ENCODE data around the gene ZFAND6. TPM values are rescaled to one million over a fixed set of nuclear protein-coding genes. Genes with fewer than 3 reads are reported as not detected.

Gene ZFAND6
- total RNA-seq, 2 donors from 2014 or later = 85.1 to 146 TPM

DNA sequence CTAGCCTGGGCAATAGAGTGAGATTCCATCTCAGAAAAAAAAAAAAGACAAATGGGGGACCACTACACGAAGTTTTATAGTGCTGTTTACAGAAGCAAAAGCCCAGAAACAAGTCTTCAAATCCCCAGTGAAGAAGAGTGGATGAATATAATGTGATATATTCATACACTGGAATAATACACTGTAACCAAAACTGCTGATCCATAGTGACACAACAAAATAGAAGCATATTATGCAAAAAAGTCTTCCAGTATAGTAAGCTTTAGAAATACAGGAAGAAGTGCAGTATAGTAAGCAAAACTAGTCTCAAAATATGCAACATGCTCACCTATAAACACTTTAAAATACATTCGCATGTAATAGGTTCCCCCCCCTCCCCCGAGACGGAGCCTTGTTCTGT is 81.4 kb downstream of the ZFAND6 start:
- TF ChIP-seq, protein P1, sequence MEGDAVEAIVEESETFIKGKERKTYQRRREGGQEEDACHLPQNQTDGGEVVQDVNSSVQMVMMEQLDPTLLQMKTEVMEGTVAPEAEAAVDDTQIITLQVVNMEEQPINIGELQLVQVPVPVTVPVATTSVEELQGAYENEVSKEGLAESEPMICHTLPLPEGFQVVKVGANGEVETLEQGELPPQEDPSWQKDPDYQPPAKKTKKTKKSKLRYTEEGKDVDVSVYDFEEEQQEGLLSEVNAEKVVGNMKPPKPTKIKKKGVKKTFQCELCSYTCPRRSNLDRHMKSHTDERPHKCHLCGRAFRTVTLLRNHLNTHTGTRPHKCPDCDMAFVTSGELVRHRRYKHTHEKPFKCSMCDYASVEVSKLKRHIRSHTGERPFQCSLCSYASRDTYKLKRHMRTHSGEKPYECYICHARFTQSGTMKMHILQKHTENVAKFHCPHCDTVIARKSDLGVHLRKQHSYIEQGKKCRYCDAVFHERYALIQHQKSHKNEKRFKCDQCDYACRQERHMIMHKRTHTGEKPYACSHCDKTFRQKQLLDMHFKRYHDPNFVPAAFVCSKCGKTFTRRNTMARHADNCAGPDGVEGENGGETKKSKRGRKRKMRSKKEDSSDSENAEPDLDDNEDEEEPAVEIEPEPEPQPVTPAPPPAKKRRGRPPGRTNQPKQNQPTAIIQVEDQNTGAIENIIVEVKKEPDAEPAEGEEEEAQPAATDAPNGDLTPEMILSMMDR (IDR thresholded peaks at IDR 0.05) = no peak
- H3K36me3 ChIP-seq = no peaks in the 10 kb centered on the region

DNA sequence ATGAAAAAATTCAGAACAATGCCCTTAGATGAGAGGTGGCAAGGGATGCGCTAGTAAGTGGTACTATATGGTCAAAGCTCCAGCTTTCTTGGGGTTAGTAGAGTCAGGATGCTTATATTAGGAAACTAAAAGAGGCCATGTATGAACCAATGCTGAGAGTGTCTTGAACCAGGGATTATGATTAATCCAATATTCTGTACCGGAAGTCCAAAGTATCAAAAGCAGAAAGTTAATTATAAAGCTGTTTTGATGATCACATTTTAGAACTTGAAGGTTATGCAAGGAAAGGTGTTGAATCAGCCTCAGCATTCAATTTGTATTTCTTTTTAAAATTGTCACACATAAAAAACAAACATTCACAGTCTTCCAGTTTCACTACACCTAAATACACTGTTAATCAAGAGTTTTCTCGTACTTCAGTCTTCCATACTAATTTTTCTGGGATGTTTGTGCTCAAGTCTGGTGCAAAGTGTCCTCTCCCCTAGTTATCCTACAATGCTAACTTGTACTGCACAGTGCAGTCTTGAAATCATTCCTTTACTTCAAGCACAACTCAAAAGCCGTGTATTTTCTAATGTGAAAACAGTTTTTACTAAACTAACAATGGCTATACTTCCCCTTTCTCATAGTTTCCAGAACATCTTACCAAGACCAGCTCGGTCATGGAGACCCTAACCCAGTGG is 82.6 kb downstream of the ZFAND6 start:
- Histone ChIP-seq H3K27ac (no peak overlapping the region), H3K4me3 (no peak overlapping the region), H3K4me1 (no peaks in the 10 kb centered on the region), H3K27me3 (no peaks in the 10 kb centered on the region), H3K9me3 (no peaks in the 10 kb centered on the region), H3K36me3 (no peaks in the 10 kb centered on the region)
- TF ChIP-seq, protein P1 (IDR thresholded peaks at IDR 0.05) = no peak
- no peak for DNase-seq (ENCODE audit: low spot score)

More for the DNA sequence above, 81.4 kb downstream of the ZFAND6 start:
- H3K4me3 ChIP-seq = no peak overlapping the region
- no peak overlapping the region for H3K27ac ChIP-seq
- H3K4me1 ChIP-seq = no peaks in the 10 kb centered on the region
- H3K9me3 ChIP-seq = no peaks in the 10 kb centered on the region
- DNase-seq (ENCODE audit: low spot score) = no peak
- no peaks in the 10 kb centered on the region for H3K27me3 ChIP-seq

DNA sequence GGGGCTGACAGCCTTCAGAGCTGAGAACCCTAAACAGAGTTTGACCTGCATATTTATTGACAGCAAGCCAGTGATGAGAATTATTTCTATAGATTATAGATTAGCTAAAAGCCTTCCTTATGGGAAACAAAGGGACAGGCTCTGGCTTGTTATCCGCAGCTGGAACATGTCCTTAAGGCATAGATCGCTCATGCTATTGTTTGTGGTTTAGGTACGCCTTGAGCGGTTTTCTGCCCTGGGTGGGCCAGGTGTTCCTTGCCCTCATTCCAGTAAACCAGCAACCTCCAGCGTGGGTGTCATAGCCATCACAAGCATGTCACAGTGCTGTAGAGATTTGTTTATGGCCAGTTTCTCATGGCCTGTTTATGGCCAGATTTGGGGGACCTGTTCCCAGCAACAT is 83.2 kb downstream of the ZFAND6 start:
- Histone ChIP-seq H3K4me3 (no peak overlapping the region), H3K4me1 (no peaks in the 10 kb centered on the region), H3K27me3 (no peaks in the 10 kb centered on the region), H3K36me3 (no peaks in the 10 kb centered on the region), H3K27ac (no peak overlapping the region), H3K9me3 (no peaks in the 10 kb centered on the region)
- DNase-seq (ENCODE audit: low spot score) = no peak
- TF ChIP-seq, protein P1 (IDR thresholded peaks at IDR 0.05) = no peak

DNA sequence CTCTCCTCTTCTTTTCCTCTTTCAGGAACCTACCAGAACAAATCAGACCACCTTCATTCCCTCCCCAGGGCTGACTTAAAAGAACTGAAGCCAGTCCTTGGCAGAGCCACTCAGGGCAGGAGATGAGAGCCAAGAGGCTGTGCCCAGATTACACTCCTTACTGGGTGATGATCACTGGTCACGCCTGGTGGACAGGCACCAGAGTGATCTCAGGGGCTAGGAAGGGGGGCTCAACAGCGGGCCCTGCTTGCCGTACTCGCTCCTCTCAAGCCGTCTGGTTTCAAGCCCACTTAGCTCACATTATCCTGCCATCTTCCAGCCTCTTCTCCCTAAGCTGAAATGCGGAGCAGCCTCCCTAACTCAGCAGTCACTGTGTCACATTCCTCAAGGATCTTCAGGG is 91.7 kb downstream of the ZFAND6 start:
- H3K4me3 ChIP-seq = no peak overlapping the region
- H3K36me3 ChIP-seq = no peaks in the 10 kb centered on the region
- H3K27ac ChIP-seq = no peak overlapping the region
- TF ChIP-seq, protein P1 (IDR thresholded peaks at IDR 0.05) = no peak
- H3K27me3 ChIP-seq = no peaks in the 10 kb centered on the region
- DNase-seq (ENCODE audit: low spot score) = no peak
- H3K9me3 ChIP-seq = no peaks in the 10 kb centered on the region
- peaks cover 0 to 18% of the 10 kb centered on the region in 2 donors for H3K4me1 ChIP-seq

DNA sequence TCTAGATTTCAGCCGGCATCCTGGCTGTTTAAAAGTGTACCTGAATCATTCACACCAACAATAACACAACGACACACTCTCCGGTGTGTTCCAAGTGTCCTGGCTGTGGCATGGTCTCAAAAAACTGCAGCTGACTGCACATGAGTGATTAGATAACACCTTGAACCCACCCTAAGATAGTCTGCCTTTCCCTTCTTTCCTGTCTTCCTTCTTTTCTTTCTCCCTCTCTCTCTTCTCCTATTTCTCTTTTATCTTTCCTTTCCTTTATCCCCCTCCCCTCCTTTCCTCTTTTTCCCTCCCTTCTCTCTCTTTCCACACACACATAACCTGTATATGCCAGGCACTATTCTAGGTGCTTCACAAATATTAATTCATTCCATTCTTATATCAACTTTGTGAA is 92.1 kb downstream of the ZFAND6 start:
- Histone ChIP-seq H3K9me3 (no peaks in the 10 kb centered on the region), H3K4me1 (peaks cover 0 to 18% of the 10 kb centered on the region in 2 donors), H3K36me3 (no peaks in the 10 kb centered on the region), H3K4me3 (peak overlapping the region in 1 of 2 donors; percentile 71), H3K27me3 (no peaks in the 10 kb centered on the region), H3K27ac (peak overlapping the region in 1 of 2 donors; percentile 80)
- TF ChIP-seq, protein P1 (IDR thresholded peaks at IDR 0.05) = no peak
- no peak for DNase-seq (ENCODE audit: low spot score)

Measured in right atrium auricular region (tissue), 2 donors.